ENCODE measurements around the gene B4GALT6.

Gene B4GALT6

DNA sequence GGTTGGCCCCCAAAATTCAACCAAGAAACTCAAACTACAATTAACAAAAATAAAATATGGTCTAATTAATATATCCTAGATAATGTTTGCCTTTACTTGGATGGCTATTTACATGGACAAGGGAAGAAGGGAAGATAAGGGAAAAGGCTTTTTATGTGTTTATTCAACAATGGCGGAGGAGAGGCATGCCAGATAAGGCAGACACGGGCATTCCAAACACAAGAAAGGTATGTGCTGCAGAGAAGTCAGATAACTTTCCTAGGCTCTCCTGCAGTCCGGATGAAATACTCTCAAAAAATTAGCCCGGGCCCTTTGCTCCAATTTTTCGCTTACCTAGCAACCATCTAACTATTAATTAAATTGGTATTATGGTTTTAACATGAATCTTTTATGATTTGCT is 97.8 kb downstream of the B4GALT6 start:
- H3K4me1 ChIP-seq (ENCODE audit: control insufficient read depth, insufficient read depth, low read length): peaks cover 5% of the 10 kb centered on the region
- H3K4me3 ChIP-seq (ENCODE audit: low read length): no peak overlapping the region
- no peak for DNase-seq (ENCODE audit: low read depth)
- no peak overlapping the region for H3K9ac ChIP-seq (ENCODE audit: low read length)
- no peaks in the 10 kb centered on the region for H3K36me3 ChIP-seq (ENCODE audit: control insufficient read depth, insufficient read depth, low read length, severe bottlenecking)
- no peaks in the 10 kb centered on the region for H3K9me3 ChIP-seq (ENCODE audit: control insufficient read depth, low read length)
- no peaks in the 10 kb centered on the region for H3K27me3 ChIP-seq (replicated peaks; ENCODE audit: control insufficient read depth, insufficient read depth, low read length)

DNA sequence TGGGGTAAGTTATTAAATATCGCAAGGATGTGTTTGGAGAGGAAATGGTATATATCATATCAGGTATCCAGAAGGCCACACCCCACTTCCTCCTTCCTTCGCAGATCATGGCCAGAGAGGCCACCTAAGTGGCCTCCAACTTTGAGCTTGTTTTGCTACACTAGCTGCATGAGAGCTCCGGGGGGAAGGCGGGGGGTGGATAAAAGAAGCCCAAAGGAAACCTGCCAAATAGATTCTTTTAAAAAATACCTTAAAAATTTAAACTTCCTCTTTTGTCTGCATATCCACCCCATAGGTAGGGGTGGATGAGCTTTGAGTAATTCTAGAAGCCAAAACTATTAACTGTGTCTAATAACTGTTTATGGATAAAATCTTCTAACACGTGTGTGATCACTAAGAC is 98.4 kb downstream of the B4GALT6 start:
- H3K36me3 ChIP-seq (ENCODE audit: control insufficient read depth, insufficient read depth, low read length, severe bottlenecking): no peaks in the 10 kb centered on the region
- no peaks in the 10 kb centered on the region for H3K27me3 ChIP-seq (replicated peaks; ENCODE audit: control insufficient read depth, insufficient read depth, low read length)
- H3K9me3 ChIP-seq (ENCODE audit: control insufficient read depth, low read length): no peaks in the 10 kb centered on the region
- H3K4me3 ChIP-seq (ENCODE audit: low read length): no peak overlapping the region
- H3K9ac ChIP-seq (ENCODE audit: low read length): no peak overlapping the region
- H3K4me1 ChIP-seq (ENCODE audit: control insufficient read depth, insufficient read depth, low read length): peaks cover 9% of the 10 kb centered on the region
- DNase-seq (ENCODE audit: low read depth): no peak

DNA sequence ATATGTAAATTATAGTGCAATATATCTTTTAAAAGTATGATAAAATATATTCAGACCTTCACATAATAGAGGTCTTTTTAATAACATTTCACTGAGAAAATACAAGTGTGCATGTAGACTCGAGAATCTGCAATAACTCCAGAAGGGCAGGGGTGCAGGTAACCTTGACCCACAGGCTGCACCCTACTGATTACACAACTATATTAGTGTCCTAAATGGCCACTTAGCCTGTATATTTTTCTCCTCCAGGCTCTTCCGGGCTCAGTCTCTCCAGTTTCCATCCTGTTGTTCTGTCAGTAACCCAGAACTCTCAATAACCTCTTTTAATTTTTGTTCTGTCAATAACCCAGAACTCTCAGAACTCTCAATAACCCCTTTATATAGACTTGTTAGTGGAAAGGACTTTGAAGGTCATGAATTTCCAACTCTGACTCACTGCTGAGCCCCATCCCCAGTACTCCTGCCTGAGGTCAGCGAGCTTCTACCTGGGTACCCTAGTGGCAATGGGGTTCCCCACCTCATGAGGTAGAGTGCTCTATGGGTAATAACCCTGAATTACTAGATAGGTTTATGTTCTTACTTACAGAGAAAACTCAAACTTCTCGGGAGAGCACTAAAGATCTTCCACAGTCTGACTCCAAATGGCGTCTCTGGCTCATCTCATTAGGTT is 101.1 kb downstream of the B4GALT6 start:
- no peak overlapping the region for H3K9ac ChIP-seq (ENCODE audit: low read length)
- no peaks in the 10 kb centered on the region for H3K36me3 ChIP-seq (ENCODE audit: control insufficient read depth, insufficient read depth, low read length, severe bottlenecking)
- H3K4me1 ChIP-seq (ENCODE audit: control insufficient read depth, insufficient read depth, low read length): peaks cover 9% of the 10 kb centered on the region
- no peak for DNase-seq (ENCODE audit: low read depth)
- no peaks in the 10 kb centered on the region for H3K27me3 ChIP-seq (replicated peaks; ENCODE audit: control insufficient read depth, insufficient read depth, low read length)
- no peak overlapping the region for H3K4me3 ChIP-seq (ENCODE audit: low read length)
- no peaks in the 10 kb centered on the region for H3K9me3 ChIP-seq (ENCODE audit: control insufficient read depth, low read length)

DNA sequence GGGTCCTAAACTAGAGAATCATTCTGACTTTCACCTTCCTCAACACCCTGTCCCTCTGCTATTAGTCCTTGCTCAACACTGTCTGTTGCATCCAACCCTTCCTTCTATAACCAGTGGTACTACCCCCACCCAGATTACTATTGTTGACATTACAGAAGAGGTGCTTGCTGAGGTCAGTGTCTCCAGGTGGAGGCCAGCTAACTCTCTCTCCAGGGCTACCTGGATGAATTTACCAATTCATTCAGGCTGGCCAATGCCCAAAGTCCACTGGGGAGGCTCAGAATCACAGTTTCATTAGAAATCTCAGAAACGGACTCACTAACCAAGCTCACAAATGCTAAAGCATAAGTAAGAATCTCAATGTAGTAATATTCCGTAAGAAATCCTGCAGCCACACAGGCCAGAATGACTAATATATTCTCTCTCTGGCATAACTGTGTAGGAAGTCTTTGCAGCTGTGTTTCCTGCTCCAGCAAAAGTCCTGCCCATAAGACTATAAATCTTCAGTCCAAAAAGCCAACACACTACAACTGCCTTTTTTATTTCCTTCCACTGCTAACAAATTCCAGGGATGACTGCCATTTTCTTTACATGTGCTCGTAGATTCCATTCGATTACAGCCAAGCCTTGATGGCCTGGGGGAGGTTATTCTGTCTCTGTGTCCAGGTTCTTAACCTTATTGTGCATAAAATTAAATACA is 102.7 kb downstream of the B4GALT6 start:
- no peak overlapping the region for H3K4me3 ChIP-seq (ENCODE audit: low read length)
- no peaks in the 10 kb centered on the region for H3K9me3 ChIP-seq (ENCODE audit: control insufficient read depth, low read length)
- peaks cover 9% of the 10 kb centered on the region for H3K4me1 ChIP-seq (ENCODE audit: control insufficient read depth, insufficient read depth, low read length)
- H3K36me3 ChIP-seq (ENCODE audit: control insufficient read depth, insufficient read depth, low read length, severe bottlenecking): no peaks in the 10 kb centered on the region
- H3K27me3 ChIP-seq (replicated peaks; ENCODE audit: control insufficient read depth, insufficient read depth, low read length): no peaks in the 10 kb centered on the region
- H3K9ac ChIP-seq (ENCODE audit: low read length): no peak overlapping the region
- DNase-seq (ENCODE audit: low read depth): no peak

DNA sequence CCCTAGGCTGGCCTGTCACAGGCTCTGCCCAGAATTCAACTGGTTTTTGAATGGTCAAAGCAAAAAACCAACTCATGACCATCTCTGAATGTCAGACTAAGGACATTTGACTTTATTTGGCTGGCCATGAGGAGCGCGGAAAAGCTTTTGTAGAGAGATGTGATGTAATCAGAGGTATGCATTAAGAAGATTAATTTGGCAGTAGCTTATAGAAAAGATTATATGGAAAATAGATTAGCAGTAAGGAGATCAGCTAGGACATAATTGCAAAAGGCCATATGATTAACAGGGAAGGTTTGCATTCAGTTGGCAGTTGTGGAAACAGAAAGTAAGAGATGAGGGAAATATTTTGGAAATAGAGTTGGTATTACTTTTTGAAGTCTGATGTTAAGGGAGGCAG is 105.0 kb downstream of the B4GALT6 start:
- H3K9me3 ChIP-seq (ENCODE audit: control insufficient read depth, low read length): no peaks in the 10 kb centered on the region
- DNase-seq (ENCODE audit: low read depth): no peak
- H3K27me3 ChIP-seq (replicated peaks; ENCODE audit: control insufficient read depth, insufficient read depth, low read length): no peaks in the 10 kb centered on the region

DNA sequence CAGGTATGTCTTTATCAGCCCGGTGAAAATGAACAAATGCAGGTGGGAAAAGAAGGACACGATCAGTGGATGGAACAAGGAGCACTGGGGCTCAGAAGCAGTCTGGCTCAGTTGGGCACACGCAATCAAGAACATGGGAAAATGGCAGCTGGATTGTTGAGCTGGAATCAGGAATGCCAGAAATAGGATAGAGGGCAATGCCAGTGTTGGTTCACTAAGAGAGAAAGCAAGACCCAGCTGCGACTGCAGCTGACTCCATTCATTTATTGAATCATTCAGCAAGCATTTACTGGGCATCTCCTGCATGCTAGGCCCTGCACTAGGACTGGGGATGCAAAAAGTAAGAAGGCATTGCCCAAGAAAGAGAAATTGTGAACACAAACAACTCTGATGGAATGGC is 106.3 kb downstream of the B4GALT6 start:
- H3K27me3 ChIP-seq (replicated peaks; ENCODE audit: control insufficient read depth, insufficient read depth, low read length): no peaks in the 10 kb centered on the region

More for the DNA sequence above, 105.0 kb downstream of the B4GALT6 start:
- Histone ChIP-seq H3K4me3 (ENCODE audit: low read length) (no peak overlapping the region), H3K4me1 (ENCODE audit: control insufficient read depth, insufficient read depth, low read length) (peaks cover 9% of the 10 kb centered on the region), H3K36me3 (ENCODE audit: control insufficient read depth, insufficient read depth, low read length, severe bottlenecking) (no peaks in the 10 kb centered on the region), H3K9ac (ENCODE audit: low read length) (no peak overlapping the region)

DNA sequence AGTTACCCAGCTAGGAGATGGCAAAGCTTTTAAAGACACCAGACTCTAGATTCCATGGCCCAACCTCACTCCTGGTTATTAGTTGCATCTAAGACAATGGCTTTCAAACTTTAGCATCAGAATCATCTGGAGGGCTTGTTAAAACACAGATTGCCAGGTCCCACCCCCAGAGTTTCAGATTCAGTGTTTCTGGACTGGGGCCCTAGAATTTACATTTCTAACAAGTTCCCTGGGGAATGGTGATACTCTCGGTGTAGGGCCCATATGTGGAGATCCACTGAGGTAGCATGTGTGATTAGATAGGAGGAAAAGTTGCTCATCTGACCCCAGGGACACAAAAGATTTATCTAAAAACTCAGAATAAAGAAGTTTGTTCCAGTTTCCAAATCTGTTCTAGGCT is 107.2 kb downstream of the B4GALT6 start:
- no peaks in the 10 kb centered on the region for H3K27me3 ChIP-seq (replicated peaks; ENCODE audit: control insufficient read depth, insufficient read depth, low read length)
- DNase-seq (ENCODE audit: low read depth): no peak
- no peak overlapping the region for H3K4me3 ChIP-seq (ENCODE audit: low read length)
- H3K9me3 ChIP-seq (ENCODE audit: control insufficient read depth, low read length): no peaks in the 10 kb centered on the region
- H3K9ac ChIP-seq (ENCODE audit: low read length): no peak overlapping the region
- H3K36me3 ChIP-seq (ENCODE audit: control insufficient read depth, insufficient read depth, low read length, severe bottlenecking): no peaks in the 10 kb centered on the region
- H3K4me1 ChIP-seq (ENCODE audit: control insufficient read depth, insufficient read depth, low read length): peaks cover 13% of the 10 kb centered on the region

More for the DNA sequence above, 106.3 kb downstream of the B4GALT6 start:
- Histone ChIP-seq H3K4me1 (ENCODE audit: control insufficient read depth, insufficient read depth, low read length) (peaks cover 12% of the 10 kb centered on the region), H3K9ac (ENCODE audit: low read length) (no peak overlapping the region), H3K4me3 (ENCODE audit: low read length) (no peak overlapping the region), H3K36me3 (ENCODE audit: control insufficient read depth, insufficient read depth, low read length, severe bottlenecking) (no peaks in the 10 kb centered on the region), H3K9me3 (ENCODE audit: control insufficient read depth, low read length) (no peaks in the 10 kb centered on the region)
- DNase-seq (ENCODE audit: low read depth): no peak

DNA sequence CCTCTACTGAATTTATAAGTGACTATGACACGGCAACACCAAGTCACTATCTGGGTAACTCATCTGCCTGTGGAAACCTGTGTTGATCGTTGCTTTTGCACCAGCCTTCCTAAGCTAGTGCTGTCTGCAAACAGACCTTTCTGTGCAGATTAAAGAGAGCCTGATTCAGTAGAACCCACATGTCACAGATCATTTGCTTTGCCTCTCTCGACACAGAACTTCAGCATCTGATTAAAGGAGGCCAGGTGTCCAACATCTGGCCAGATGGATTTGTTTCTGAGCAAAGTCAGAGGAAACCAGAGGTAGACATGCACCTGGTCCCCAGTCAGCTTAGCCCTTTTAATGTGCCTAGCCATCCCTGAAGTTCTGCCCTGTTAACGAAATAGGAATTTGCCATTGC is 107.7 kb downstream of the B4GALT6 start:
- H3K27me3 ChIP-seq (replicated peaks; ENCODE audit: control insufficient read depth, insufficient read depth, low read length): peaks cover 3% of the 10 kb centered on the region
- H3K4me3 ChIP-seq (ENCODE audit: low read length): no peak overlapping the region
- peaks cover 9% of the 10 kb centered on the region for H3K4me1 ChIP-seq (ENCODE audit: control insufficient read depth, insufficient read depth, low read length)
- H3K9ac ChIP-seq (ENCODE audit: low read length): no peak overlapping the region
- no peaks in the 10 kb centered on the region for H3K36me3 ChIP-seq (ENCODE audit: control insufficient read depth, insufficient read depth, low read length, severe bottlenecking)
- no peaks in the 10 kb centered on the region for H3K9me3 ChIP-seq (ENCODE audit: control insufficient read depth, low read length)
- DNase-seq (ENCODE audit: low read depth): no peak

DNA sequence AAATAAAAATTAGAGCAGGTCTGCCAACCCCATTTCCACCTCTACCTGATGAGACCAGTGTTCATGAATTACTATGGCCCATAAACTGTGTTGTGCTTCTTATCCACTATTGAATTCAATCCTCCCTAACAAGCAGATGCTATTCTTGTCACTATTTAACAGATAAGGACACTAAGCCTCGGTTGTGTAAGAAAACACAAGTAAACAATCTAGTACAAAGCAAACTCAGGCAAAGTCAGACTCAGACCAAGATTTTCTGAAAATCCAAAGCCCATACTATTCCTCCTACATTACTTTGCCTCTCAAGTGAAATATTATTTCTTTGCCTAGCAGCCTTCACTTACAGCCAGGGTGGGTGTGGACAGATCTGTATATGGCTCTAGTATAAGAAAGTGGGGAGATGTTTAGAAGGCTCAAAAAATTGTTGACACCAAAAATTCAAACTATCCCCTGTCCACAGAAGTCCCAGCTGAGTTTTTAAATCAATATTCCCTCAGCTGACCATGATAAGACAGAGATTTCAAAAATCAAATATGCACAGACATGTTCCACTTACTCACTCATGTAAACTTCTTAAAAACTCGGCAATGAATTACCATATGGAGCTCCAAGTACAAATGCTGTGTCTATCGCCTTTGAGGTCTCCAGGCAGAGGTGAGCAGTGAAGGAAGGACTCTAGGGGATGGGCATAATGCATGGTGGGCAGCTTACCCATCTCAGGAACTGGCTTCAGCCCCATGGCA is 108.7 kb downstream of the B4GALT6 start:
- Histone ChIP-seq H3K27me3 (replicated peaks; ENCODE audit: control insufficient read depth, insufficient read depth, low read length) (peaks cover 3% of the 10 kb centered on the region), H3K4me3 (ENCODE audit: low read length) (no peak overlapping the region), H3K4me1 (ENCODE audit: control insufficient read depth, insufficient read depth, low read length) (peaks cover 4% of the 10 kb centered on the region)

DNA sequence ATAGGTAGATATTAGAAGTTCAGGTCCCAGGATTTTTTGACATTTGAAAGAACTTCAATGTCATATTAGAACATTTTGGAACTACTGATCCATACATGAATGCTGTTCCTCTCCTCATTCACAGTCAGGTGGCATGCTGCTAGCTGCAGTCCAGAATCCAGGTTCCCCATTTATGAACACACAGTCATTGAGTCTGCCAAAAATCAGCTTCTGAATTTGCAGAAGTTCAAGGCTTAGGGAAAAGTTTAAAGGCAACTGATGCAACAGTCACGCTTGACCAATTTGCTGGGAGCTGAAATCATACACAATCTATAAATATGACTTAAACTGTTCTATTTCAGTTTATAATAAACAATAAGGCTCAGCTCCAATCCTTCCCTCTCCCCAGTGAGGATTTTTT is 110.0 kb downstream of the B4GALT6 start:
- H3K4me1 ChIP-seq (ENCODE audit: control insufficient read depth, insufficient read depth, low read length): peaks cover 4% of the 10 kb centered on the region
- no peaks in the 10 kb centered on the region for H3K36me3 ChIP-seq (ENCODE audit: control insufficient read depth, insufficient read depth, low read length, severe bottlenecking)
- H3K9ac ChIP-seq (ENCODE audit: low read length): no peak overlapping the region
- H3K4me3 ChIP-seq (ENCODE audit: low read length): no peak overlapping the region
- no peaks in the 10 kb centered on the region for H3K9me3 ChIP-seq (ENCODE audit: control insufficient read depth, low read length)
- DNase-seq (ENCODE audit: low read depth): no peak
- peaks cover 3% of the 10 kb centered on the region for H3K27me3 ChIP-seq (replicated peaks; ENCODE audit: control insufficient read depth, insufficient read depth, low read length)

More for the DNA sequence above, 108.7 kb downstream of the B4GALT6 start:
- H3K36me3 ChIP-seq (ENCODE audit: control insufficient read depth, insufficient read depth, low read length, severe bottlenecking): no peaks in the 10 kb centered on the region
- no peak for DNase-seq (ENCODE audit: low read depth)
- H3K9me3 ChIP-seq (ENCODE audit: control insufficient read depth, low read length): no peaks in the 10 kb centered on the region
- no peak overlapping the region for H3K9ac ChIP-seq (ENCODE audit: low read length)
